Panc1 (cell line): Measurements from ENCODE around the gene FKBP4.

Experiments used
- CTCF ChIP-seq: fragments of 450-650 bp; IDR thresholded peaks from 2 replicates; pipeline ENCODE4 v1.5.1; 2017; ENCODE audit warnings: mild to moderate bottlenecking
- POLR2AphosphoS5 ChIP-seq: IDR thresholded peaks from 2 replicates; pipeline ENCODE4 v1.6.1; 2012; ENCODE audit warnings: mild to moderate bottlenecking, low read depth, low read length, moderate library complexity

GRCh38 chr12:2826036-2826435 is 31.3 kb downstream of the FKBP4 start:
- no peak for TF ChIP-seq CTCF
- no peak for TF ChIP-seq POLR2AphosphoS5
